ENCODE data around the gene GOSR1.

Gene GOSR1

DNA sequence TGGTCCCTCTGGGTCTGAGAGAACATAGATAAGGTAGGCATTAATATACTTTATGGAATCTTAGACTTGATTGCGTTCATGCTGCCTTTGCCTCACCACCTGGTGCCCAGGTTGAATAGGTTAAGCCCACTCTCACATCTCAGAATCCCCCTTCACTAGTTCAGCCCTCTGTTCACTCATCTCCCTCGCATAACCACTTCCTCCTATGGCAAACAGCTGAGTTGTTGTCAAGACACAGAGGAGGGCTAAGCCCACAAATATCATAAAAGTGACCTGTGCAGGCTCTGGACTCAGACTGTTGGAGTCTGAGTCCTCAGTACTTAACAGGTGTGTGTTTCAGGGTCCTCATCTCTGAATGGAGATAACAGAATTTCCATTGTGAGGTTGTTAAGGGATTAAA lies 55.7 kb downstream of the GOSR1 start:
- ATAC-seq = no peak
- TF ChIP-seq SNAI2 (CRISPR knock-in tag; IDR thresholded peaks at IDR 0.05) (no peak), ZNF565 (CRISPR knock-in tag; conservative IDR thresholded peaks at IDR 0.05; ENCODE audit: low read depth) (no peak), BACH2 (CRISPR knock-in tag; IDR thresholded peaks at IDR 0.05; ENCODE audit: borderline replicate concordance) (no peak), ZFP30 (CRISPR knock-in tag; IDR thresholded peaks at IDR 0.05) (no peak), ZC3H10 (CRISPR knock-in tag; IDR thresholded peaks at IDR 0.05) (no peak), GLIS3 (CRISPR knock-in tag; IDR thresholded peaks at IDR 0.05) (no peak), TCF4 (CRISPR knock-in tag; IDR thresholded peaks at IDR 0.05; ENCODE audit: borderline replicate concordance) (no peak), ZFP3 (CRISPR knock-in tag; IDR thresholded peaks at IDR 0.05) (no peak), ZNF8 (CRISPR knock-in tag; IDR thresholded peaks at IDR 0.05) (no peak), ESRRG (CRISPR knock-in tag; IDR thresholded peaks at IDR 0.05) (no peak), CSDC2 (CRISPR knock-in tag; IDR thresholded peaks at IDR 0.05) (no peak), ZNF70 (CRISPR knock-in tag; IDR thresholded peaks at IDR 0.05) (no peak), ISL1 (CRISPR knock-in tag; IDR thresholded peaks at IDR 0.05) (no peak), TOX (CRISPR knock-in tag; IDR thresholded peaks at IDR 0.05; ENCODE audit: borderline replicate concordance) (no peak)
- TF ChIP-seq, protein P1, sequence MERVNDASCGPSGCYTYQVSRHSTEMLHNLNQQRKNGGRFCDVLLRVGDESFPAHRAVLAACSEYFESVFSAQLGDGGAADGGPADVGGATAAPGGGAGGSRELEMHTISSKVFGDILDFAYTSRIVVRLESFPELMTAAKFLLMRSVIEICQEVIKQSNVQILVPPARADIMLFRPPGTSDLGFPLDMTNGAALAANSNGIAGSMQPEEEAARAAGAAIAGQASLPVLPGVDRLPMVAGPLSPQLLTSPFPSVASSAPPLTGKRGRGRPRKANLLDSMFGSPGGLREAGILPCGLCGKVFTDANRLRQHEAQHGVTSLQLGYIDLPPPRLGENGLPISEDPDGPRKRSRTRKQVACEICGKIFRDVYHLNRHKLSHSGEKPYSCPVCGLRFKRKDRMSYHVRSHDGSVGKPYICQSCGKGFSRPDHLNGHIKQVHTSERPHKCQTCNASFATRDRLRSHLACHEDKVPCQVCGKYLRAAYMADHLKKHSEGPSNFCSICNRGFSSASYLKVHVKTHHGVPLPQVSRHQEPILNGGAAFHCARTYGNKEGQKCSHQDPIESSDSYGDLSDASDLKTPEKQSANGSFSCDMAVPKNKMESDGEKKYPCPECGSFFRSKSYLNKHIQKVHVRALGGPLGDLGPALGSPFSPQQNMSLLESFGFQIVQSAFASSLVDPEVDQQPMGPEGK (CRISPR knock-in tag; IDR thresholded peaks at IDR 0.05; ENCODE audit: borderline replicate concordance) = no peak
- TF ChIP-seq, protein P2, sequence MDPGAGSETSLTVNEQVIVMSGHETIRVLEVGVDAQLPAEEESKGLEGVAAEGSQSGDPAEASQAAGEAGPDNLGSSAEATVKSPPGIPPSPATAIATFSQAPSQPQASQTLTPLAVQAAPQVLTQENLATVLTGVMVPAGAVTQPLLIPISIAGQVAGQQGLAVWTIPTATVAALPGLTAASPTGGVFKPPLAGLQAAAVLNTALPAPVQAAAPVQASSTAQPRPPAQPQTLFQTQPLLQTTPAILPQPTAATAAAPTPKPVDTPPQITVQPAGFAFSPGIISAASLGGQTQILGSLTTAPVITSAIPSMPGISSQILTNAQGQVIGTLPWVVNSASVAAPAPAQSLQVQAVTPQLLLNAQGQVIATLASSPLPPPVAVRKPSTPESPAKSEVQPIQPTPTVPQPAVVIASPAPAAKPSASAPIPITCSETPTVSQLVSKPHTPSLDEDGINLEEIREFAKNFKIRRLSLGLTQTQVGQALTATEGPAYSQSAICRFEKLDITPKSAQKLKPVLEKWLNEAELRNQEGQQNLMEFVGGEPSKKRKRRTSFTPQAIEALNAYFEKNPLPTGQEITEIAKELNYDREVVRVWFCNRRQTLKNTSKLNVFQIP (CRISPR knock-in tag; IDR thresholded peaks at IDR 0.05; ENCODE audit: borderline replicate concordance, low read depth) = no peak
- TF ChIP-seq, protein P3, sequence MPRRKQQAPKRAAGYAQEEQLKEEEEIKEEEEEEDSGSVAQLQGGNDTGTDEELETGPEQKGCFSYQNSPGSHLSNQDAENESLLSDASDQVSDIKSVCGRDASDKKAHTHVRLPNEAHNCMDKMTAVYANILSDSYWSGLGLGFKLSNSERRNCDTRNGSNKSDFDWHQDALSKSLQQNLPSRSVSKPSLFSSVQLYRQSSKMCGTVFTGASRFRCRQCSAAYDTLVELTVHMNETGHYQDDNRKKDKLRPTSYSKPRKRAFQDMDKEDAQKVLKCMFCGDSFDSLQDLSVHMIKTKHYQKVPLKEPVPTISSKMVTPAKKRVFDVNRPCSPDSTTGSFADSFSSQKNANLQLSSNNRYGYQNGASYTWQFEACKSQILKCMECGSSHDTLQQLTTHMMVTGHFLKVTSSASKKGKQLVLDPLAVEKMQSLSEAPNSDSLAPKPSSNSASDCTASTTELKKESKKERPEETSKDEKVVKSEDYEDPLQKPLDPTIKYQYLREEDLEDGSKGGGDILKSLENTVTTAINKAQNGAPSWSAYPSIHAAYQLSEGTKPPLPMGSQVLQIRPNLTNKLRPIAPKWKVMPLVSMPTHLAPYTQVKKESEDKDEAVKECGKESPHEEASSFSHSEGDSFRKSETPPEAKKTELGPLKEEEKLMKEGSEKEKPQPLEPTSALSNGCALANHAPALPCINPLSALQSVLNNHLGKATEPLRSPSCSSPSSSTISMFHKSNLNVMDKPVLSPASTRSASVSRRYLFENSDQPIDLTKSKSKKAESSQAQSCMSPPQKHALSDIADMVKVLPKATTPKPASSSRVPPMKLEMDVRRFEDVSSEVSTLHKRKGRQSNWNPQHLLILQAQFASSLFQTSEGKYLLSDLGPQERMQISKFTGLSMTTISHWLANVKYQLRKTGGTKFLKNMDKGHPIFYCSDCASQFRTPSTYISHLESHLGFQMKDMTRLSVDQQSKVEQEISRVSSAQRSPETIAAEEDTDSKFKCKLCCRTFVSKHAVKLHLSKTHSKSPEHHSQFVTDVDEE (CRISPR knock-in tag; IDR thresholded peaks at IDR 0.05) = no peak
- TF ChIP-seq, protein P4, sequence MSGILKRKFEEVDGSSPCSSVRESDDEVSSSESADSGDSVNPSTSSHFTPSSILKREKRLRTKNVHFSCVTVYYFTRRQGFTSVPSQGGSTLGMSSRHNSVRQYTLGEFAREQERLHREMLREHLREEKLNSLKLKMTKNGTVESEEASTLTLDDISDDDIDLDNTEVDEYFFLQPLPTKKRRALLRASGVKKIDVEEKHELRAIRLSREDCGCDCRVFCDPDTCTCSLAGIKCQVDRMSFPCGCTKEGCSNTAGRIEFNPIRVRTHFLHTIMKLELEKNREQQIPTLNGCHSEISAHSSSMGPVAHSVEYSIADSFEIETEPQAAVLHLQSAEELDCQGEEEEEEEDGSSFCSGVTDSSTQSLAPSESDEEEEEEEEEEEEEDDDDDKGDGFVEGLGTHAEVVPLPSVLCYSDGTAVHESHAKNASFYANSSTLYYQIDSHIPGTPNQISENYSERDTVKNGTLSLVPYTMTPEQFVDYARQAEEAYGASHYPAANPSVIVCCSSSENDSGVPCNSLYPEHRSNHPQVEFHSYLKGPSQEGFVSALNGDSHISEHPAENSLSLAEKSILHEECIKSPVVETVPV (CRISPR knock-in tag; IDR thresholded peaks at IDR 0.05) = no peak
- TF ChIP-seq, protein P5, sequence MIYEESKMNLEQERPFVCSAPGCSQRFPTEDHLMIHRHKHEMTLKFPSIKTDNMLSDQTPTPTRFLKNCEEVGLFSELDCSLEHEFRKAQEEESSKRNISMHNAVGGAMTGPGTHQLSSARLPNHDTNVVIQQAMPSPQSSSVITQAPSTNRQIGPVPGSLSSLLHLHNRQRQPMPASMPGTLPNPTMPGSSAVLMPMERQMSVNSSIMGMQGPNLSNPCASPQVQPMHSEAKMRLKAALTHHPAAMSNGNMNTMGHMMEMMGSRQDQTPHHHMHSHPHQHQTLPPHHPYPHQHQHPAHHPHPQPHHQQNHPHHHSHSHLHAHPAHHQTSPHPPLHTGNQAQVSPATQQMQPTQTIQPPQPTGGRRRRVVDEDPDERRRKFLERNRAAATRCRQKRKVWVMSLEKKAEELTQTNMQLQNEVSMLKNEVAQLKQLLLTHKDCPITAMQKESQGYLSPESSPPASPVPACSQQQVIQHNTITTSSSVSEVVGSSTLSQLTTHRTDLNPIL (CRISPR knock-in tag; IDR thresholded peaks at IDR 0.05; ENCODE audit: low read depth) = no peak

DNA sequence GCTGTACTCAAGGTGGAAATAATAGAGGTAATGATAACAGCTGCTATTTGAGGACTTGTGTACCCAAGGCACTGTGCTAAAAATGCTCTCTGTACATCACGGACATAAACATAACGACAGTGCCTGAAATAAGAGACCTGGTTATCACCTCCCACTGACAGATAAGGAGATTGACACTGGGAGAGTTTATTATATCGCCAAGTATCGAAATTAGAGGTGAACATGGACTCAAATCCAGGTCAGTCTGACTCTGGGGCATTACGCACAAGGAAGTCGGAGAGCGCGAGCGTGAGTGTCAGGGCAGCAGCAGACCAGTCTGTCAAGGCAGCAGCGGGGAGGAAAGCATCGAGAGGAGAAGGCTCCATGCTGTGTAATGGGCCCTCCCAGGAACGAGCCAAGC lies 57.1 kb downstream of the GOSR1 start:
- no peak for TF ChIP-seq ZNF8 (CRISPR knock-in tag; IDR thresholded peaks at IDR 0.05)
- no peak for TF ChIP-seq ARNTL (CRISPR knock-in tag; IDR thresholded peaks at IDR 0.05; ENCODE audit: borderline replicate concordance, low read depth)
- no peak for TF ChIP-seq OSR1 (CRISPR knock-in tag; IDR thresholded peaks at IDR 0.05)
- TF ChIP-seq, protein P2 (CRISPR knock-in tag; IDR thresholded peaks at IDR 0.05; ENCODE audit: borderline replicate concordance, low read depth) = no peak
- no peak for TF ChIP-seq GLIS3 (CRISPR knock-in tag; IDR thresholded peaks at IDR 0.05)
- TF ChIP-seq, protein P1 (CRISPR knock-in tag; IDR thresholded peaks at IDR 0.05; ENCODE audit: borderline replicate concordance) = no peak
- TF ChIP-seq PPARA (CRISPR knock-in tag; IDR thresholded peaks at IDR 0.05; ENCODE audit: borderline replicate concordance) = no peak
- no peak for TF ChIP-seq BACH2 (CRISPR knock-in tag; IDR thresholded peaks at IDR 0.05; ENCODE audit: borderline replicate concordance)
- TF ChIP-seq ZC3H10 (CRISPR knock-in tag; IDR thresholded peaks at IDR 0.05) = no peak
- TF ChIP-seq, protein P4 (CRISPR knock-in tag; IDR thresholded peaks at IDR 0.05) = no peak
- no peak for ATAC-seq

Measured in SK-N-SH treated with all-trans-retinoic acid at 6 μM for 48 hours (cell line).